Fibroblast of skin of right quadriceps (primary cell): ENCODE results near the gene IMPG1.

Source experiments
- DNase-seq: peaks from one replicate; pipeline ENCODE4 v3.0.0-alpha.2; 2013

Gene IMPG1

DNA sequence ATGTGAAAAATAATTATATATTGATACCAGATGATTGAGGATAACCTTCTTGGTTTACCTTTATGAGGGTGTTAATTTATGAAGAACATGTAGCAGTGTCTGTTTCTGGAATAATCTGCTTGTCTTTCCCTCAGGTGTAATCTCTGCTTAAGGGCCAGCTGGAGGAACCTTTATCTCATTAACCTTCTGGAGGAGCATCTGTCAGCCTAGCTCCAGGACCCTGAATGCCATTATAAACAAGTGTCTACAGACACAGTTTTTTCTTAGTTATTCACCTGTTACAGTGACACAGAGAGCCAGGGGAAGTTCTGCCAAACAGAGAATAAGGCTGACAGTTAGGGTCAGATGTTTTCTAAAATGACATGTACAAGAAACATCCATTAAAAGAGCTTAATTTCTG is at the start of gene IMPG1:
TSS of gene IMPG1 (minus strand) at position 101 of the 400 bp plus-strand sequence. CDS start 174 bp downstream, outside the sequence.
- DNase-seq, result no peak

DNA sequence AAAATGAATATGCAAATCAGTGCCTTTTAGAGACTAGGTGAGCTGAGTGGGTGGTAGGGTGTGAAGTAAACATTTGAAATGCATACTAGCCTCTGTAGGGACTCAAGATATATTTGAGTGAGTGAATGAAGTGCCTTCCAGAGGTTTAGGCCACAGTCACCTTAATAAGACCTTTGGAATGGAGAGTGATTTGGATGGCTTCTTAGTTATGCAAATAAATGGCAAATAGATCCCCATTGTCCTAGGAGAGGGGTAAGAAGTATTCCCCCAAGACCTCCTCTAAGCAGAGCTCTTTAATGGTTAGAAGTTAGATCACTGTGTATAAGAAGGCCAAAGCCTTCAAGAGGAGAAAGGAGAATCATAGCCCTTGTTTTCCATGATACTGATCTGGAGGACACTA is 47.8 kb upstream of the IMPG1 start:
- DNase-seq, result no peak

GRCh38 chr6:76073281-76073680 is 819 bp upstream of the IMPG1 start:
- DNase-seq, result no peak

- no peak for DNase-seq
These were observed 15.0 kb downstream of the IMPG1 start for GRCh38 chr6:76057469-76057868.

DNA sequence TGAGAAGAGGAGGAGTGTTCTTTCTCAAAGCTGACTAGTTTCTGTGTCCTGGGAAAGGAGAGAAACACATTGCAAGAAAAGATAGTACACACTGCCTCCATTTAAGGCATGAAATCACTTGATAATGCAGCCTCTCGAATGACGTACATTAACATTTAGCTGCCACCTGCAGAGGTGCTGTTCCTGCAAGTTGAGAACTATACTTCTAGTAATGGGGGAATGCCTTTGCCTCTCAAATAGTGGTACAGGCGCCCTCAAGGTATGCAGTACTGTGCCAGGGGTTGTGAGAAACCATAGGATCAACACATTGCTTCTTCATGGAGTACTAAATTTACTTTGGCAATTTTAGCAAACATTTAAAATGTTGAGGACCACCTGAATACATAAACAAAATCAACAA is 20.1 kb downstream of the IMPG1 start:
- DNase-seq, result no peak

GRCh38 chr6:76043690-76044089 is 28.8 kb downstream of the IMPG1 start:
- DNase-seq, result no peak

DNA sequence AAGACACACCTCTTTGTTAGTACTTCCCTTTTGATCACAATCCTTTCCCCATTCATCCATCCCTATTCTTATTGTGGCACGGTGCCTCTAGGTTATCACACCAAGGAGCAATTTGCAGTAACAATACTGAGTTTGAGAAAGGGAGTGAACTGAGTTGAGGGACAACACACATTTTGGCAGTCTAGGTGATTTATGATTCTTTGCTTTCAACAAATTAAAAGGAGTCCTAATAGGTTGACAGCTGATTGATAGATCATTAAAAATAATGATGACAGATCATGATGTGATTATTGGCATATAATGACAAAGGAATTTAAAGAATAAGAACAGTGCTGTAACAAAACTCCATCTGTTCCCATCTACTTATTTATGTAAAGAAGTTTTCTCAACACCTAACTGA is 36.7 kb downstream of the IMPG1 start:
- DNase-seq, result no peak

- DNase-seq, result peak; percentile 21
These were observed 46.4 kb downstream of the IMPG1 start for GRCh38 chr6:76026101-76026500.

DNA sequence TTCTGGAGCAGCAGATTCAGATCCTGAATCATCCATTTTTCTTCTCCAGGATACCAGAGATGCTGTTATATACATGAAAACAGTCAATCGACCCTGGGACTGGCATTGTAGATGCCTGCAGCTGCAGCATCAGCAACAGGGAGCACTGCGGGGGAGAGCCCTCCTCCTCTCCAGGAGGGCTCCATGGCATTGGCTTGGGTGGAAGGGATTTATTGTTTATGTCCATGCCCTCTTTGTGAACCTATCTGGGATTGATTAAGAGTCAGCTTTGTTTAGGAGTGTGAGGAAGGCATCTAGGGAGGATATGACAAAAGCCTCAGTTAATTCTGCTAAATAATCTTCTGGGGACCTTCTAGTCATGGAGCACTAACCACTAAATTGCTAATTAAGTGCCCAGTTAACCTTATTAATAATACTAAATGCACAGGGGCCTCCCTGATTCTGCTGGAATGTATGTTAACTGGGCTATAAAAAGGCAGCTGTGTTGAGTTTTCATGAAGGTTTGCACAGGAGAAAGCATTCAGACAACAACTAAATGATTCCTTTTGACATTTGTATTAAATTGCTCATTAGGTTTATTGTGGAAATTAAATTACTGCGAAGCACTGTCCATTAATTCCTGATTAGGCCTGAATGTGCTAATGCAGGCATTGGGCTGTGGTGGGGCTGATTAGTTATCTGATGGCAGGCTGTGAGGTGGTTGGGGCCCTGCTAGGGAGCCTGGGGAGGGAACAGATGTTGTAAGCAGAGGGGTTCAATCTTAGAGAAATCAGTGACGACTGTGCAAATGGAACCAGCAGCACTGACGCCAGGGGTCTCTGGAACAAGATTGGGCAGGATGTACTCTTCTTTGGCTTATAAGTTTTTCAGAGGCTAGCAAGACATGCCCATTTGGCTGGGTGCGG is 57.6 kb downstream of the IMPG1 start:
- no peak for DNase-seq

GRCh38 chr6:76004202-76004601 is 68.3 kb downstream of the IMPG1 start:
- DNase-seq, result no peak

DNA sequence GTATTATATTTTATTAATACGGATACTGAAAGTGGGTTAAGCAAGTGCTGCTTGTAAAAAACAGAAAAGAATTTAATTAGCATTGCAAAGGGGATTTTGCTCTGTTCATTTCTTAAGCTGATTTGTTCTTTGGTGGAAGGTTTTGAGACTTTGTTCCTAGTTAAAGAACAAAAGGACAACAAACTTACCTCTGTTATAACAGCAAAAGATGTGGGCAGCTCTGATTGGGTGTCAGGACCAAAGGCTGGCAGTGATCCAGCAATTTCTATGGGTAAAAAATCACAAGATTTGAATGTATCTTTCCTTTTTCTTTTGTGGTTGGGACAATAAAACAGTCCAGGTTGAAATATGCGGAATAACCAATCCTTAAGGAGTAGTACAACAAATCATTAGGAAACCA is 68.8 kb downstream of the IMPG1 start:
- DNase-seq, result no peak

DNA sequence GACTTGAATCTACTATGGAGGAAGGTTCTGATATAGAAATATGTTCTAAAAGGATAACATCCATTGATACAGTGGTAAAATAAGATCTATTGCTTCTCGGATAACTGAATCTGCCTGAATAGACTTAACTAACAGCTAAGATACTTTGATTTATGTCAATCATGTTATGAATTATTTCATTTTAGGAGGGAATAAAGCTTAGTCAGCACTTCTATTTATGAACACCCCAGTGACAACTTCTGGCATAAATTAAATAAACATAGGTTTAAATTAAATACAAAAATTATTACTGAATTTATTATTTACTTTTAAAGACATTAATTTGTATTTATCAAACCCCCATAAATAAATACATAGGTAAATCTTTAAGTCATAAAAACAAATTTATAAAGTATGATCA is 69.3 kb downstream of the IMPG1 start:
- DNase-seq, result no peak

- DNase-seq, result no peak
These were observed 71.8 kb downstream of the IMPG1 start for GRCh38 chr6:76000629-76001028.

DNA sequence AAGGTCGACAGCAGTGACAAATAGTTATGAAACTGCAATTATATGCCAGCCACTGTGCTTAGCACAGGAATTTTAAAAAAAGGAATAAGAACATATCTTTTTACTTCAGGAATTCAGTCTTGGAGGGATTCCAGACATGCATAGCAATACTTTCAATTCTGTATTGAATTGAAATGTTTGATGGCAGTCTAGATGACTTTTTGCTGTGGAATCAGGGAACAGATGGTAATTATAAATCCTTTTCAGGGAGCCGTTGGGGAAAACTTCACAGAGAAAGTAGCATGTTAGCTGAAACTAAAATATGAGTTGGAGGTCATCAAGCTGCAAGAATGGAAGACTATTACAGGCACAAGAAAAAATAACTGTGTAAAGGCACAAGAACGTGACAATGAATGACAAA is 74.8 kb downstream of the IMPG1 start:
- DNase-seq, result peak; percentile 3

DNA sequence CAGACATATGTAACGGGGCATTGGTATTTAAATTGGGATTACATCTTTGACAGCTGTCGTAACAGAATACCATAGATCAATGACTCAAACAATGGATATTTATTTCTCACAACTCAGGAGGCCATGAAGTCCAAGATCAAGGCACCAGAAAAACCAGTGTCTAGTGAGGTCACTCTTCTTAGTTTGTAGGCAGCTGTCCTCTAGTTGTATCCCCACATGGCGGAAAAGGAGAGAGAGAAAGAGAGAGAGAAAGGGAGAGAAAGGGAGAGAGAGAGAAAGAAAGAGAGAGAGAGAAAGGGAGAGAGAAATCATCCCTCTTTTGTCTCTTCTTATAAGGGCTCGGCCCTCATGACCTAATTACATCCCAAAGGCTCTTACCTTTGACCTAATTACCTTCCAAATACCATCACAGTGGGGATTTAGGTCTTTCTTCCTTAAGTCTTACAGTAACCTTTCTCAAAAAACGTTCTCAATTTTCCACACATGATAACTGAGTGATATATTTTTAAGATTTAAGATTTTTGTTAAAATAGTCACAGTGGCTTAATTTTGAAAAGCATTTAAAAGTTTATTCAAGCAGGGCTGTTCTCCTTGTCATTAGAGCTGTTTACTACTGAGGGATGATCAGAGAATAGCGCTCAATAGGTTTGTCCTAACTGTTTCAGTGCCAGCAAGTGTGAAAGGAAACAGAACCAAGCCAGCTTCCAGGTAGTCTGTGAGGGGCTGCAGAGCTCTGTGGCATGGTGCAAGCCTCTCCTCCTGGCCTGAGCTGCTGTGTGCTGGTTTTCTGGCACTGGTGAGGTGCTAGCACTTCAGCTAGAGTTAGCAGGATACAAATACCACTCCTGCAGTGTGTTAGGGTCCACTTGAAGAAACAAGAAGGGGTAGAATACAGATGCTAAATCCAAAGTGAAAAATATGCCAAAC is 79.0 kb downstream of the IMPG1 start:
- DNase-seq, result no peak

- DNase-seq, result no peak
These were observed 80.5 kb downstream of the IMPG1 start for GRCh38 chr6:75991941-75992340.

GRCh38 chr6:75986935-75987334 is 85.5 kb downstream of the IMPG1 start:
- no peak for DNase-seq

DNA sequence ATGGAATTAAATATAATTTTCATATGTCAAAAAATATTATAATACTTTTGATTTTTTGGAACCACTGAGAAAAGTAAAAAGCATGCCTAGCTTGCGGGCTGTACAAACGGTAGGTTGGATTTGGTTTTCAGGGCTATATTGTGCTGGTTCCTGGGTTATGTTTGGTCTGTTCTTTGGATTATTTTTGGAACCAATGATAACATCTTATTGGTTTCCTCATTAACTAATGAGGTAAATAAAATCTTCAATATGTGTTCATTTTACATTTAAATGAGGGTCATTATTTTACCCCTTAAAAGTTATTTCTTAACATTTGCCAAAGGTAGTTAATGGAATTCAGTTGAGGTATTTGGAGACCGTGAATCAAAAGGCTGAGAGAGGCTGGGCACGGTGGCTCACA is 96.6 kb downstream of the IMPG1 start:
- no peak for DNase-seq

DNA sequence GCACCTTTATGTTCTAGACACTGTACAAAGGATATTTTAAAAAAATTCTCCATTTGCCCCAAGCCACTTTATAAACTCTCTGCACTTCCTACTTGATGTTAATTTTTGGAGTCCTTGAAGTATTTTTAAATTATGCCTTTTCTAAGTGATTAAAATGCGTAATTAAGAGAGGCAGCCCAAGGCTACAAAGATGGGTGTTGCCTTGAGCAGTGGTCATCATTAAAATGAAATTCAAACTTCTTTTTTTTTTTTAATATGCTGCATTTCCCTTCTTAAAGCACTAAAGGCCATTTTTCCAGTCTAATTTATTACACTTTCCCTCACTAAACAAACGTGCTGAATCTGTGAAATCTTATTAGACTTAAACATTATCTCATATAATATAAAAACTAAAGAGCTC is 102.4 kb downstream of the IMPG1 start:
- no peak for DNase-seq

DNA sequence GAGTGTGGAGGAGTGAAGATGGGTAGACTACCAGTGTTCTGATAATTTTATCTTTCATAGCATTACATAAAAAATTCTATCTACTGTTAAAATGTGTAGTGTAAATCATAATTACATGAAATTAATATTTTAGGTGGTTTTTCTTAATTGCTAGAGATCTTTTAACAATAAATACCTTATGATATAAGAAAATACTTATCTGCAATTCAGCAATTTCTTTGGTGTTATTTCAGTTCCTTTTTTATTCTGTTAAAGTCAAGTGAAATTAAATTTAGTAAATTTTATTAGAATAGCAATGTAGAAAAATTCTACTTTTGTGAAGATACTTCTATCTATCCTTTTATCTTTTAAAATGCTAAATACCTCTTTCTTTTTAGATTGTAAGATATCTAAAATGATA is 104.3 kb downstream of the IMPG1 start:
- DNase-seq, result no peak

DNA sequence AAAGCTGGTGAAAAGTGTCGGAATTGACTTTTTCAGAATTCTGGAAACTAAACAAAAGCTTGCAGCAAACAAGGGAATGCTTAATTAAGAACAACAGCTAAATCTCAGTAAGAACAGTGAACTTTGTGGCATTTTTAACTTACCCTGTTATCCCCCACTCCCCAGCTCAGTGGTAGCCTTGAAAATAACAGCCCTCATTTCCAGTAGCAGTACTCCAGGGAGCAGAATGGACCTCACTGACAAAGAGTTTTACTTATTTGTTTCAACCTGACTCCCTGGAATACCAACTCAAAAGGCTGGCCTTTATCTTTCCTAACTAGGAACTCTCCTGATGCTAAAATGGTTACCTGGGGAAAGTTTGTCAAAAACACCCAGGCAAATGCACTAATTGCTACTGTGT is 108.9 kb downstream of the IMPG1 start:
- DNase-seq, result no peak

- DNase-seq, result no peak
These were observed 120.3 kb downstream of the IMPG1 start for GRCh38 chr6:75952128-75952527.

- no peak for DNase-seq
These were observed 124.5 kb downstream of the IMPG1 start for GRCh38 chr6:75947935-75948334.
